HG03159 (cell line): Measurements from ENCODE around the gene NXN.
"Not testable (repeated sequence)": the region's sequence is repeated elsewhere in the genome, so short reads cannot be mapped to it uniquely, and the experiment has no call there.

ENCODE experiments used
- ATAC-seq: cut with Tn5 transposase; IDR thresholded peaks from one replicate; pipeline ENCODE4 v1.9.1; 2021; ENCODE audit warnings: mild to moderate bottlenecking, moderate library complexity; ENCODE audit not compliant: unreplicated experiment

Gene NXN

DNA sequence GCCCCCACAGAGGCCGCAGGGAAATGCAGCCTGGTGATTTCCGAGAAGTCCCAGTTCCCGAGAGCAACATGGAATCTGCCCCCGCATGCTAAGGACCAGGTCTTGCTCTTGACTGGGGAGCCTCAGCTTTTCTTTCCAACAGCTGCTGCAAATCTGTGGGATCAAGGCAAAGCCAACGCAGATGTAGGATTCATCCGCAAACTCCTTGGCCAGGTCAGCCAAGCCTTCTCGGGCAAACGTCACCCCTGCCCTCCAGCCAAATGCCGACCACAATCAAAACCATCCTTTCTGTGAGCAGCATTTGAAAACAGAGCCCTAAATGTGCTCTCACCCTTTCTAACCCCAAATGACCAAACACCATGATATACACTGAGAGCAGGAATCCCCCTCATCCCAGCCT, 143.4 kb downstream of the NXN start:
- no peak for ATAC-seq

DNA sequence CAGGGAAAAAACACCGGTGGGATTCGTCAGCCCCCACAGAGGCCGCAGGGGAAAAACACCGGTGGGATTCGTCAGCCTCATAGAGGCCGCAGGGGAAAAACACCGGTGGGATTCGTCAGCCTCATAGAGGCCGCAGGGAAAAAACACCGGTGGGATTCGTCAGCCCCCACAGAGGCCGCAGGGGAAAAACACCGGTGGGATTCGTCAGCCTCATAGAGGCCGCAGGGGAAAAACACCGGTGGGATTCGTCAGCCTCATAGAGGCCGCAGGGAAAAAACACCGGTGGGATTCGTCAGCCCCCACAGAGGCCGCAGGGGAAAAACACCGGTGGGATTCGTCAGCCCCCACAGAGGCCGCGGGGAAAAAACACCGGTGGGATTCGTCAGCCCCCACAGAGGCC, 143.9 kb downstream of the NXN start:
- not testable (repeated sequence) for ATAC-seq

DNA sequence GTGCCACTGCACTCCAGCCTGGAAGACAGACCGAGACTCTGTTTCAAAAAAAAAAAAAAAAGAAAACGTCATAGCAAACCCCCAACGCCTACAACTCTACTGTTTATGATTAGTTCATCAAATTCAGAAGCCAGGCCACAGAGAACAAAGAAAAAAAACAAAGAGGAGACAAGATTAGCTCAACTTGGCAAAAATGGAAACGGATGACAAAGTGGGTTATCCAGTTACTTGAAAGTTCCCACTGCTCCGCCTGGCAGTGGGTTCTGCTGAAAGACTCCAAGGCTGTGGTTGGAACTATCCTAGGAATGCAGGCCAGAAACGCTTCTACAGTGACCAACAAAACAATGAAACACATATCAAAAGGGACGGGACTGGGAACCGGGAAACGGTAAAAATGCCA, 144.3 kb downstream of the NXN start:
- ATAC-seq, result no peak

DNA sequence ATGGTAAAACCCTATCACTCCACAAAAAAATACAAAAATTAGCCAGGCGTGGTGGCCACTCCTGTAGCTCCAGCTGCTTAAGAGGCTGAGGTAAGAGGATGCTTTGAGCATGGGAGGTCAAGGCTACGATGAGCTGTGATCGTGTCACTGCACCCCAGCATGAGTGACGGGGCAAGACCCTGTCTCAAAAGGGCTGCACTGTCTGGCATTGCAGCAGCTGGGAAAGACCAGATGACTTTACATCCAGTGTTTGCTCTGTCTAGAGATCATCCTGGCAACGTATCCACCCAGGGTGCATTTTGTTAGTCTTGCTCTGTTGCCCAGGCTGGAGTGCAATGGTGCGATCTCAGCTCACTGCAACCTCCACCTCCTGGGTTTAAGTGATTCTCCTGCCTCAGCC, 145.4 kb downstream of the NXN start:
- no peak for ATAC-seq

GRCh38 chr17:830950-831349, 148.6 kb downstream of the NXN start:
- ATAC-seq, result no peak

- ATAC-seq, result no peak
These were observed 149.2 kb downstream of the NXN start for GRCh38 chr17:830381-830780.

DNA sequence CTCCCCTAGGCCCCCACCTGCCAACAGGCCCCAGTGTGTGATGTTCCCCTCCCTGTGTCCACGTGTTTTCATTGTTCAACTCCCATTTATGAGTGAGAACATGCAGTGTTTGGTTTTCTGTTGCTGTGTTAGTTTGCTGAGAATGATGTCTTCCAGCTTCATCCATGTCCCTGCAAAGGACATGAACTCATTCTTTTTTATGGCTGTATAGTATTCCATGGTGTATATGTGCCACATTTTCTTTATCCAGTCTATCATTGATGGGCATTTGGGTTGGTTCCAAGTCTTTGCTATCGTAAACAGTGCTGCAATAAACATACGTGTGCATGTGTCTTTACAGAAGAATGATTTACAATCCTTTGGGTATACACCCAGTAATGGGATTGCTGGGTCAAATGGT, 150.0 kb downstream of the NXN start:
- ATAC-seq, result not testable (repeated sequence)

GRCh38 chr17:828761-829160, 150.8 kb downstream of the NXN start:
- ATAC-seq, result no peak

DNA sequence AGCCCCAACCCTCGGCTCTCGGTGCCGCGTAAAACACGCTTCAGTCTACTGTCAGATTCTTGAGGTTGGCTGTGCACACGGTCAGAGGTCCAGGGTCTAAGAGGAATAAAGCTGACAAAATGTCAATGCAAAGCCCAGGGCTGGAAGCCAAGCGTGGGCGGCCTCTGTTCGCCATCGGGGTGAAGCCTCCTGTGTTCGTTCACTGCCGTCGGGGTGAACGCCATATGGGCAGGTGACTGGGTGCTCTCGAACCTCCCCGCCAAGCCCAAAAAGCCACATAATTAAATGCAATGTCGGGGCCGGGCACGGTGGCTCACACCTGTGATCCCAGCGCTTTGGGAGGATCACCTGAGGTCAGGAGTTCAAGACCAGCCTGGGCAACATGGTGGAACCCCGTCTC, 152.8 kb downstream of the NXN start:
- no peak for ATAC-seq

DNA sequence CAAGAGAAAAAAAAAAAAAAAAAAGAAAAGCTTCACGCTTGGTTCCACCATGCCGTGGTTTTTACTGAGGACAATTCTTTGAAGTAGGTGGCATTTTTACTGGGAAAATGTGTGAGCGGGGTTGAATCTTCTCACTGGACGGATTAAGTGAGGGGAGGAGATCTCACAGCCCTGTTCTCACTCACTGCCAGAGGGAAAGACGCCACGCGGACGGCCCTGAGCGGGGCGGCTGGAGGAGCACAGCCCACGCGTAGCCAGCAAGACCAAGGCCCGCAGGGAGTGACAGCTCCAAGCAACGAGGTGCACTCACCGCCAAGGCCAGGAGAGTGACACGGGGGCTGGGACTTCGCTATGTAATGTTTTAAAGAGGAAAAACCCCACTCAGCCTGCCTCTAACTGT, 154.4 kb downstream of the NXN start:
- ATAC-seq, result no peak

- no peak for ATAC-seq
These were observed 155.2 kb downstream of the NXN start for GRCh38 chr17:824378-824777.

- ATAC-seq, result no peak
These were observed 156.1 kb downstream of the NXN start for GRCh38 chr17:823501-823902.

GRCh38 chr17:819251-819650, 160.3 kb downstream of the NXN start:
- ATAC-seq, result no peak

DNA sequence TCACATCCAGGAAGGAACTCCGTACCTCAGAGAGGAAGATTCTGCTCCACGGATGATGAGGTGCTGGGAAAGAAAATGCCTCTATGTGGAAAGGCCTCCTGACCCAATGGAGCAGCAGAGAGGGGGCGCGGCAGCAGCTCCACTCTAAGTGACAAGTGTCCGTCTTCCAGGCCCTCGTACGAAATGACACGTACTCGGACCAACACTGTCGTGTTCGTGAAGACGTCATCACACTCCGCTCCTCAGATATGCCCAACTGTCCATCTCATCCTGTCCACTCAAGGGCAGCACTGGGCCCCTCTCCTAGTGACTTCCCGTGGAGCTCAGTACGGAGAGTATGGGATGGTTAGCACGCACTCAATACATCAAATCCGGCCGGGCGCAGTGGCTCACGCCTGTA, 165.2 kb downstream of the NXN start:
- no peak for ATAC-seq

GRCh38 chr17:812638-813204, 166.9 kb downstream of the NXN start:
- no peak for ATAC-seq

- ATAC-seq, result no peak
These were observed 168.4 kb downstream of the NXN start for GRCh38 chr17:811051-811784.

DNA sequence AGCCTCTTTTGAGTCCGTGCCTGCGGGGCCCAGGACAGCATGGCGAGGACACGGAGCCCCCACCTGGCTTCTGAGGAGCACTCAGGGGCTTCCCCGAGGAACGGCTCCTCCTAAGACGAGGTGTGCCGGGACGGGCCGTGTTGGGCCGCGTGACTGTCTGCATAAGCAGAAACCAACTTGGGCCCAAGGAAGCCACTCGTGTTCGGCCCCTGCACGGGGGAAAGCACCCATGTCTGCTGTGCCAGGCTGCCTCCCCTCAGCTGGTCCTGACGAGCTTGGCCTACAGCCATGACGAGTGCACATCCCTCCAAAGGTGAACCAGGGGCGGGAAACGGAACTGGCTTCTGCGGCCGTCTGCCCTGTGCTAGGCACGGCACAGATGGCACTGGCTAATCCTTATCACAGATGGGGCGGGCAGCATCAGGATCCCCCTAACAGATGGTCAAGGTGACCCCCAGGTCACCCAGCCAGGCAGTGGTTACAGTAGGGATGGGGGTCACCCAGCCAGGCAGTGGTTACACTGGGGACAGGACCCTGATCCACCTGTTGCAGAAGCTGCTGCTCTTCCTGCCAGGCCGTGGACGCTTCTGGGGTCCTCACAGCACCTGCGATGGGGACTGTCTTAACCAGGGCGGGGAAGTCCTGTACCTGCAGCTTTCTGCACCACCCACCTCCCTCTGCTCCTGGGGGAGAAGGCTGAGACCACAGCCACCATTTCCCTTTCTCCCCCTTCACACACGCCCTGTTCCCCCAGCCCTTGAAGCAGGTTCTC, 171.9 kb downstream of the NXN start:
- no peak for ATAC-seq

DNA sequence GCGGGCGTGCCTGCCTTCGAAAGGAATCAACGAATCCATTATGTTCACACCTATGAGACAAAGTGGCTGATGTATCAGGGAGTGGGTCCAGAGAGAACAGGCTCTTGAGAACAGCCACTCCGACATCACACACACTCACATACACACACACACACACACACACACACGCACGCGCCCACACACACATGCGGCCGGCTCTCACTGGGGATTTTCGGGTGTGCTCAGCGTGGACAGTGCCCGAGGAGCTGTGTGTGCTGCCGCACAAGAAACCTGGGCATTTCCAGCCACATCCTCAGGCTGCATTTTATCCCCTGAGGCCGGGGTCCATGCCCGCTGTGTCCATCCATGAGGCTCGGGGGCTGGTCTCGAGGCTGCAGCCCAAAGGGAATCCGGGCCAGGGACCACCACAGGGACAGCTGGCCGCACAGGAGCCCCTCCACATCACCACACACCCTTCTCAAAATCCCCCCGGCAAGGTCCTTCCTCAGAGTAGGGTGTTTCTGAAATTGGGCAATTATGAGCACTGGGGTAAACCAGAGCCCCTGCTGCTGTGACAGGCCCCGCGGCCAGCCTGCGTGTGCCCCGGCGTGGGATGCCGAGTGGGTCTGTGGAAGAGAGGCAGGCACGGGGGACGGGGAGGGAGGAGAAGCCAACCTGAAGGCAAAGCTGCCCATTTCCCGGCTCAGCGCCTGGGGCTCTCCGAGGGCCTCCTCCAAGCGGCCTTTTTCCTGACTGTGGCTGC, 172.6 kb downstream of the NXN start:
- no peak for ATAC-seq

GRCh38 chr17:806346-806745, 173.2 kb downstream of the NXN start:
- no peak for ATAC-seq

DNA sequence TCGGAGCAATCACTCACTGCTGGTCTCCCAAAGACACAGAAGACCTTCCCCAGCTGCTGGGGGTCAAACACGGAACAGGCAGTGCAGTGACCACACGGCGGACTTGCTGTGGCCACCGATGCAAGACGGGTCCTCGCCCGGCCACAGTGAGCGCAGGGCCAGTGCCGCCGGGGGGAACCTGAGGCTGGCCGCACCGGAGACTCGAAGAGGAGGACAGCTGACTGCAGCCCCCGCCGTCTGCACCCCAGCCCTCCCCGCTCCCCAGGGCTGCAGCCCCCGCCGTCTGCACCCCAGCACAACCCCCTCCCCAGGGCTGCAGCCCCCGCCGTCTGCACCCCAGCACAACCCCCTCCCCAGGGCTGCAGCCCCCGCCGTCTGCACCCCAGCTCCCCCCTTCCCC, 173.7 kb downstream of the NXN start:
- not testable (repeated sequence) for ATAC-seq
